Hepatocyte (in vitro differentiated cells): Measurements from ENCODE around the gene MORN3. TPM values are rescaled to one million over a fixed set of nuclear protein-coding genes. Genes with fewer than 3 reads are reported as not detected.

ENCODE experiments used
- DNase-seq: peaks from one replicate; pipeline ENCODE4 v3.0.0-alpha.2; 2016; ENCODE audit warnings: low spot score
- H2AFZ ChIP-seq: fragments of 200-600 bp; sonication (generic); 2 replicates; pipeline ENCODE4 v1.6.0; 2016; ENCODE audit warnings: antibody characterized with exemption, mild to moderate bottlenecking
- H3K27ac ChIP-seq: fragments of 200-600 bp; sonication (generic); 2 replicates; pipeline ENCODE4 v1.5.1; 2016; ENCODE audit warnings: mild to moderate bottlenecking
- H3K27me3 ChIP-seq: fragments of 200-600 bp; sonication (generic); 2 replicates; pipeline ENCODE4 v1.6.1; 2016
- H3K36me3 ChIP-seq: fragments of 200-600 bp; sonication (generic); replicated peaks from 2 replicates; pipeline ENCODE4 v1.5.1; 2016; ENCODE audit warnings: low read depth; ENCODE audit not compliant: insufficient read depth
- H3K4me1 ChIP-seq: fragments of 200-600 bp; sonication (generic); 2 replicates; pipeline ENCODE4 v1.5.1; 2016; ENCODE audit warnings: mild to moderate bottlenecking, moderate library complexity; ENCODE audit not compliant: insufficient read depth
- H3K4me2 ChIP-seq: fragments of 200-600 bp; sonication (generic); 2 replicates; pipeline ENCODE4 v1.6.0; 2016
- H3K4me3 ChIP-seq: fragments of 200-600 bp; sonication (generic); 2 replicates; pipeline ENCODE4 v1.5.1; 2016; ENCODE audit warnings: mild to moderate bottlenecking
- H3K79me2 ChIP-seq: fragments of 200-600 bp; sonication (generic); 2 replicates; pipeline ENCODE4 v1.6.0; 2017; ENCODE audit warnings: mild to moderate bottlenecking
- H3K9me2 ChIP-seq: fragments of 200-600 bp; sonication (generic); replicated peaks from 2 replicates; pipeline ENCODE4 v1.6.0; 2017; ENCODE audit warnings: mild to moderate bottlenecking; ENCODE audit not compliant: insufficient read depth
- H3K9me3 ChIP-seq: fragments of 200-600 bp; sonication (generic); 2 replicates; pipeline ENCODE4 v1.5.1; 2016; ENCODE audit warnings: low read depth, mild to moderate bottlenecking
- H4K20me1 ChIP-seq: fragments of 200-600 bp; sonication (generic); 2 replicates; pipeline ENCODE4 v1.6.0; 2016; ENCODE audit warnings: mild to moderate bottlenecking; ENCODE audit not compliant: insufficient read depth, poor library complexity, severe bottlenecking
- EZH2 ChIP-seq: fragments of 200-600 bp; sonication (generic); IDR thresholded peaks from 2 replicates; pipeline ENCODE4 v1.6.1; 2016; ENCODE audit warnings: antibody characterized with exemption, mild to moderate bottlenecking, borderline replicate concordance
- EZH2phosphoT487 ChIP-seq: fragments of 200-600 bp; sonication (generic); IDR thresholded peaks from one replicate; pipeline ENCODE4 v1.6.1; 2018; ENCODE audit warnings: antibody characterized with exemption, mild to moderate bottlenecking, low read depth, moderate library complexity; ENCODE audit not compliant: unreplicated experiment, severe bottlenecking
- WGBS: methylation state at CpG from one replicate; pipeline ENCODE4 v1.1.6; 2016; ENCODE audit warnings: low lambda C conversion rate; ENCODE audit errors: missing lambda C conversion rate; 5-methylcytosine and 5-hydroxymethylcytosine counted together
- polyA plus RNA-seq: library from polyadenylated mRNA; unstranded; fragments of >200 nt; fragmentation: Nextera tagmentation; extraction: Ambion mirVana; gene quantifications from 2 replicates; pipeline ENCODE4 v1.2.1, GENCODE V29; 2016
- total RNA-seq: library from RNA; depleted of rRNA; stranded (reverse); fragments of >200 nt; gene quantifications from 2 replicates; pipeline ENCODE4 v1.2.3, GENCODE V29; 2014
- TF ChIP-seq, protein P1 (sequence below): fragments of 200-600 bp; sonication (generic); IDR thresholded peaks from 2 replicates; pipeline ENCODE4 v1.5.1; 2016; ENCODE audit warnings: antibody characterized with exemption, mild to moderate bottlenecking; ENCODE audit not compliant: poor library complexity

Gene MORN3
- total and polyA plus RNA-seq, 2 experiments from 2014 or later: 0.10 to 0.27 TPM

DNA sequence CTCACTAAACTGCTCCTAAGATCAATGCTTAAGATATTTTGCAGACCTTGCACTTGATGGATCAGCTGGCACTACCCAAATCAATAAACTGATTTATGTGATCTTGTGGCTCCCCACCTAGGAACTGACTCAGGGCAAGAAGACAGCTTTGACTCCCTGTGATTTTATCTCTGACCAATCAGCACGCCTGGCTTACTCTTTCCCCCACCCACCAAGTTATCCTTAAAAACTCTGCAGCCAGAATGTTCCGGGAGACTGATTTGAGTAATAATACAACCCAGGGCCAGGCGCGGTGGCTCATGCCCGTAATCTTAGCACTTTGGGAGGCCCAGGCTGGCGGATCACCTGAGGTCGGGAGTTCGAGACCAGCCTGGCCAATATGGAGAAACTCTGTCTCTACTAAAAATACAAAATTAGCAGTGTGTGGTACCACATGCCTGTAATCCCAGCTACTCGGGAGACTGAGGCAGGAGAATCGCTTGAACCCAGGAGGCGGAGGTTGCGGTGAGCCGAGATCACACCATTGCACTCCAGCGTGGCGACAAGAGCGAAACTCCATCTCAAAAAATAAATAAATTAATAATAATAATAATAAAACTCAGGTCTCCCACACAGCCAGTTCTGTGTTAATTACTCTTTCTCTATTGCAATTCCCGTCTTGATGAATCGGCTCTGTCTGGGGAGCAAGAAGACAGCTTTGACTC lies 12.0 kb downstream of the MORN3 start:
- Histone ChIP-seq H4K20me1 (no peaks in the 10 kb centered on the region), H3K4me1 (peaks cover 8% of the 10 kb centered on the region), H3K79me2 (no peaks in the 10 kb centered on the region), H3K4me2 (no peak overlapping the region), H3K27ac (no peak overlapping the region), H3K9me3 (no peaks in the 10 kb centered on the region), H3K9me2 (no peaks in the 10 kb centered on the region), H3K4me3 (no peak overlapping the region), H3K36me3 (no peaks in the 10 kb centered on the region), H2AFZ (no peak overlapping the region), H3K27me3 (no peaks in the 10 kb centered on the region)
- WGBS: 83% methylated on average over 18 of the region's 18 CpGs
- no peak for DNase-seq
- TF ChIP-seq, protein P1, sequence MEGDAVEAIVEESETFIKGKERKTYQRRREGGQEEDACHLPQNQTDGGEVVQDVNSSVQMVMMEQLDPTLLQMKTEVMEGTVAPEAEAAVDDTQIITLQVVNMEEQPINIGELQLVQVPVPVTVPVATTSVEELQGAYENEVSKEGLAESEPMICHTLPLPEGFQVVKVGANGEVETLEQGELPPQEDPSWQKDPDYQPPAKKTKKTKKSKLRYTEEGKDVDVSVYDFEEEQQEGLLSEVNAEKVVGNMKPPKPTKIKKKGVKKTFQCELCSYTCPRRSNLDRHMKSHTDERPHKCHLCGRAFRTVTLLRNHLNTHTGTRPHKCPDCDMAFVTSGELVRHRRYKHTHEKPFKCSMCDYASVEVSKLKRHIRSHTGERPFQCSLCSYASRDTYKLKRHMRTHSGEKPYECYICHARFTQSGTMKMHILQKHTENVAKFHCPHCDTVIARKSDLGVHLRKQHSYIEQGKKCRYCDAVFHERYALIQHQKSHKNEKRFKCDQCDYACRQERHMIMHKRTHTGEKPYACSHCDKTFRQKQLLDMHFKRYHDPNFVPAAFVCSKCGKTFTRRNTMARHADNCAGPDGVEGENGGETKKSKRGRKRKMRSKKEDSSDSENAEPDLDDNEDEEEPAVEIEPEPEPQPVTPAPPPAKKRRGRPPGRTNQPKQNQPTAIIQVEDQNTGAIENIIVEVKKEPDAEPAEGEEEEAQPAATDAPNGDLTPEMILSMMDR: no peak
- TF ChIP-seq EZH2phosphoT487: no peak

DNA sequence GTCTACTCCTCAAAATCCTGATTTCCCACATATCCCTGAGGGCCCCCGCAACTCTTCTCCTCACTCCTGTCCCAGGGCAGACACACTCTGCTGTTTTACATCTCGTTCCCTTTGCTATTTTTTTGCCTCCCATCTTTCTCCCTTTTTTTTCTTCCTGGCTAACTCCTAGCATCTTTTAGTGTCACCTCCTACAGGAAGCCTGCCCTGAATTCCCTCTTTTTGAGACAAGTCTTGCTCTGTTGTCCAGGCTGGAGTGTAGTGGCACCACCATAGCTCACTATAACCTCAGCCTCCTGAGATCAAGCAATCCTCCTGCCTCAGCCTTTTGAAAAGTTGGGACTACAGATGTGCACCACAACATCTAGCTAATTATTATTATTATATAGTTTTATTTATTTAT lies 13.3 kb downstream of the MORN3 start:
- H3K79me2 ChIP-seq: no peaks in the 10 kb centered on the region
- no peaks in the 10 kb centered on the region for H3K27me3 ChIP-seq
- H3K9me3 ChIP-seq: no peaks in the 10 kb centered on the region
- no peak overlapping the region for H2AFZ ChIP-seq
- no peaks in the 10 kb centered on the region for H3K9me2 ChIP-seq
- no peaks in the 10 kb centered on the region for H4K20me1 ChIP-seq
- H3K4me3 ChIP-seq: no peak overlapping the region
- H3K36me3 ChIP-seq: no peaks in the 10 kb centered on the region
- no peak for DNase-seq
- no peak overlapping the region for H3K4me2 ChIP-seq
- peaks cover 8% of the 10 kb centered on the region for H3K4me1 ChIP-seq
- H3K27ac ChIP-seq: no peak overlapping the region
- TF ChIP-seq EZH2phosphoT487 (no peak), EZH2 (no peak)
- TF ChIP-seq, protein P1: no peak
- 94% methylated on average over 2 of the region's 2 CpGs for WGBS

DNA sequence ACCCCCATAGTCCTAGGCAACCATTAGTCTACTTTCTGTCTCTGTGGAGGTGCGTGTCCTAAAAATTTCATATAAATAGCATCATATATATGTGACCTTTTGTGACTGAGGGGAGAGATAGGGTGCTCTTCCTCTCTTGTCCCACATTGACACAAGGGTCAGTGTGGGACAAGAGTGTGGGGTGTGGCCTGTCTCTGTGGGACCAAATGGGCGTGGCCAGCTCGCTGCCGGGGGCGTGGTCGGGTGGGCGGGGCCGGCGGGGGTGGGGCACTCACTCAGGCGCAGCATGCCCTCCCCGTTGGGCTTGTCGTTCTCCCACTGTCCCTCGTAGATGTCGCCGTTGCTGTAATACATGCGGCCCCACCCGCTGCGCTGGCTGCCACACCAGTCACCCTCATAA lies 15.5 kb downstream of the MORN3 start:
- no peak for TF ChIP-seq EZH2phosphoT487
- no peak for TF ChIP-seq EZH2
- TF ChIP-seq, protein P1: no peak
- H4K20me1 ChIP-seq: no peaks in the 10 kb centered on the region
- no peaks in the 10 kb centered on the region for H3K79me2 ChIP-seq
- WGBS: 96% methylated on average over 5 of the region's 18 CpGs
- H3K27me3 ChIP-seq: no peaks in the 10 kb centered on the region
- H2AFZ ChIP-seq: no peak overlapping the region
- no peak overlapping the region for H3K4me3 ChIP-seq
- peaks cover 5% of the 10 kb centered on the region for H3K4me1 ChIP-seq
- H3K27ac ChIP-seq: no peak overlapping the region
- DNase-seq: no peak
- H3K36me3 ChIP-seq: no peaks in the 10 kb centered on the region
- no peaks in the 10 kb centered on the region for H3K9me3 ChIP-seq
- no peak overlapping the region for H3K4me2 ChIP-seq
- H3K9me2 ChIP-seq: no peaks in the 10 kb centered on the region
